Suppressor macrophage (primary cell): ENCODE data around the gene TCF3.

ENCODE experiments used
- DNase-seq, 4 experiments: peaks; one replicate each; pipeline ENCODE4 v3.0.0-alpha.2; 2020 to 2022

Gene TCF3

DNA sequence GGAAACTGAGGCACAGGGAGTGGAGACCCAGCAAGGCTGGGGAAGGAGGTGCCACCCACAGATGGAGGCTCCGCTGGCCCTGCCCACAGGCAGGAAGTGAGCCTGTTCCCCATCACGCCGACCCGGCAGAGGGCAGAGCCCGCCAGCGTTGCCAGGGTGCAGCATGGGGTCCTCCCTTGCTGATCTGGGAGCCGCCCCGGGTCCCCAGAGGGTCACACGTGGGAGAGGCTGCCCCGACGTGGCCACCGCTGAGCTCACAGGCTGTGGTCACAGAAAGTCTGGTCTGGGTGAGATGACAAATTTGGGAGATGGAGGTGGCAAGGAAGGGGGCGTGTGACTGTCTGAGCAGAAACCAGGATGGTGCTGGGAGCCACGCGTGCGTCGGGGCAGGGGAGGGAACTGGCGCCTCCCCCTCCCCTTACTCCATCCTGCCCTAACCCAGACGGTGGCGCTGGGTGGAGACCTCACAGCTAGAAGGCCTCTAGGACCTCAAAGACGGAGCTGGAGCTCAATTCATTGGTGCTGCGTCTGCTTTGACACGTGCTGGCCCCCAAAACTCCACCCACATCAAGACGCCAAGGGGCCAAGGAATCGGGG is 92.0 kb downstream of the TCF3 start:
- DNase-seq = no peak
